Nephron (organoid): ENCODE results near the gene MAP4K2.

Source experiments
- H3K27ac Mint-ChIP-seq, 3 experiments: 2 replicates each; pipeline ENCODE4 v1.8.0; 2020; ENCODE audit warnings: mixed read lengths in 3 of 3, mild to moderate bottlenecking in 2 of 3, moderate library complexity in 1 of 3
- H3K27me3 Mint-ChIP-seq: 2 replicates; pipeline ENCODE4 v1.8.0; 2021; ENCODE audit warnings: low read depth, mild to moderate bottlenecking, moderate library complexity, mixed read lengths
- H3K36me3 Mint-ChIP-seq: 2 replicates; pipeline ENCODE4 v1.8.0; 2020; ENCODE audit warnings: low read depth, mixed read lengths
- H3K4me1 Mint-ChIP-seq: 2 replicates; pipeline ENCODE4 v1.8.0; 2020; ENCODE audit warnings: mixed read lengths
- H3K4me3 Mint-ChIP-seq, 3 experiments: 2 replicates each; pipeline ENCODE4 v1.8.0; 2020; ENCODE audit warnings: mild to moderate bottlenecking in 3 of 3, mixed read lengths in 3 of 3, moderate library complexity in 2 of 3
- H3K9me3 Mint-ChIP-seq: 2 replicates; pipeline ENCODE4 v1.8.0; 2020; ENCODE audit warnings: mixed read lengths
- TF ChIP-seq, protein P1 (sequence below), 3 experiments: fragments of 200-600 bp; sonication (generic); IDR thresholded peaks; one replicate each; pipeline ENCODE4 v1.5.0; 2021; ENCODE audit warnings: antibody characterized with exemption in 3 of 3; ENCODE audit not compliant: unreplicated experiment in 3 of 3

The MAP4K2 gene

GRCh38 chr11:64766881-64767280 lies 36.1 kb downstream of the MAP4K2 start:
- Mint-ChIP-seq H3K4me3 (no peak overlapping the region), H3K4me1 (peaks cover 54% of the 10 kb centered on the region), H3K27me3 (no peaks in the 10 kb centered on the region), H3K9me3 (no peaks in the 10 kb centered on the region), H3K36me3 (peaks cover 84% of the 10 kb centered on the region), H3K27ac (no peak overlapping the region)
- TF ChIP-seq, protein P1, sequence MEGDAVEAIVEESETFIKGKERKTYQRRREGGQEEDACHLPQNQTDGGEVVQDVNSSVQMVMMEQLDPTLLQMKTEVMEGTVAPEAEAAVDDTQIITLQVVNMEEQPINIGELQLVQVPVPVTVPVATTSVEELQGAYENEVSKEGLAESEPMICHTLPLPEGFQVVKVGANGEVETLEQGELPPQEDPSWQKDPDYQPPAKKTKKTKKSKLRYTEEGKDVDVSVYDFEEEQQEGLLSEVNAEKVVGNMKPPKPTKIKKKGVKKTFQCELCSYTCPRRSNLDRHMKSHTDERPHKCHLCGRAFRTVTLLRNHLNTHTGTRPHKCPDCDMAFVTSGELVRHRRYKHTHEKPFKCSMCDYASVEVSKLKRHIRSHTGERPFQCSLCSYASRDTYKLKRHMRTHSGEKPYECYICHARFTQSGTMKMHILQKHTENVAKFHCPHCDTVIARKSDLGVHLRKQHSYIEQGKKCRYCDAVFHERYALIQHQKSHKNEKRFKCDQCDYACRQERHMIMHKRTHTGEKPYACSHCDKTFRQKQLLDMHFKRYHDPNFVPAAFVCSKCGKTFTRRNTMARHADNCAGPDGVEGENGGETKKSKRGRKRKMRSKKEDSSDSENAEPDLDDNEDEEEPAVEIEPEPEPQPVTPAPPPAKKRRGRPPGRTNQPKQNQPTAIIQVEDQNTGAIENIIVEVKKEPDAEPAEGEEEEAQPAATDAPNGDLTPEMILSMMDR (IDR thresholded peaks at IDR 0.05; ENCODE audit: unreplicated experiment in 3 of 3), result no peak

DNA sequence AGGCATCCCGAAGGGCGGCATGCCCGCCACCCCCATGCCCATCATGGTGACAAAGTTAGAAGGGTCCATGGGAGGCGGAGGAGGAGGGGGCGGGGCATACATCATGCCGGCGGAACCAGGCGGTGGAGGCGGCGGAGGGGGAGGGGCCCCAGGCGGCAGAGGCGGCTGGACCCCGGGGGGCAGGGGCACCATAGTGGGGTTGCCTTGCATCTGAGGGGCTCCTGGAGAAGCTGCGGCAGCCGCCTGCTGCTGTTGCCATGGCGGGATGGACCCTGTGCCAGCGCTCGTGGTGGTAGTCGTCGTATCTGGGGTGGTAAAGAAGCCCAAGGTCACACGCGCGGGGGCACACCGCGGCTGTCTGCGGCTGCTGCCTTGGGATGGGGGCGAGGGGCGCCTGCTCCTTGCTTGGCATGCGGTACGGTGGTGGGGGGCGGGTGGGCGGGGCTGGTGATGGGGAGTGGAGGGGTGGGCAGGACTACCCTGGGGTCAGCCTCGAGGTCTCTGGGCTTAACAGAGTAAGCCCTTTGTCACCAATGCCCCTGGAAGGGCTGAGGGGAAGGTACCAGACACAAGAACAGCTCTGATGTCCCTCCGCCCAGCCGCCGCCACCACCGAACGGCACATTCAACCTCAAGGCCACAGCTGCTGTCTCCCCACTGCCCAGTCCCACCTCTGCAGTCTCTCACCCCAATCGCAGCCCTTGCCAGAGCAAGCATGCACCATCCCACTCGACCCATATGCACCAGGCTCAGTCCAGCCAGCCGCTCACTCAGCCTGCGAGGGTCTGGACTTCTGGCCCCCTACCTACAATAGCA lies 37.0 kb downstream of the MAP4K2 start:
- H3K9me3 Mint-ChIP-seq, result no peaks in the 10 kb centered on the region

DNA sequence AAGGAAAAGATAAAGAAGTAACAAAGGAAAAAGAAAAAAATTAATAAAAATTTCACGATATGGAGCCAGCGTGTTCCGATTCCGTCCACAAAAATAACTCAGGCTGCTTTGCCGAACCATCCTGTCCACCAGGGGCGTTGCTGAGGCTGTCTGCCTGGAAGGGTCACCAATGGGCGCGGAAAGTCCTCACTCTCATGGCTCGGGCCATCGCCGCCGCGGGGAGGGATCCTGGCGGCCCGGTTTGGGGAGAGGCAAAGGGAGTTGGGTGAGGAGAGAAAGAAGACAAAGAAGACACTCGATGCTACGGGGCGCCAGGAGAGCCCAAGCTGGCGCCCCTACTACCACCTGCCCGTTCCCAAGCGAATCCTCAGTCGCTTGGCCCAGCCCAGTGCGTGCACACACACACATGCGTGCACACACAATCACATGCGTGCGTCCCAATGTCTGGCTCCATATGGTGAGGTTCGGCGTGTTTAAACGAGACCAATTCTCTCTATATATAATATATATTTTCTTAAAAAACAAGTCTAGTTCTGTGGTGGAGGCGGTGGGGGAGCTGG lies 37.6 kb downstream of the MAP4K2 start:
- no peak overlapping the region for H3K4me3 Mint-ChIP-seq
- H3K27ac Mint-ChIP-seq, result peak overlapping the region in 2 of 3 experiments; percentile 83 to 86
- no peaks in the 10 kb centered on the region for H3K9me3 Mint-ChIP-seq
- peaks cover 56% of the 10 kb centered on the region for H3K4me1 Mint-ChIP-seq
- TF ChIP-seq, protein P1 (IDR thresholded peaks at IDR 0.05; ENCODE audit: unreplicated experiment in 3 of 3), result peak; percentile 25 to 34 (median 30)
- peaks cover 69% of the 10 kb centered on the region for H3K36me3 Mint-ChIP-seq
- H3K27me3 Mint-ChIP-seq, result no peaks in the 10 kb centered on the region

More for the DNA sequence above, 37.0 kb downstream of the MAP4K2 start:
- H3K4me1 Mint-ChIP-seq, result peaks cover 53% of the 10 kb centered on the region
- no peaks in the 10 kb centered on the region for H3K27me3 Mint-ChIP-seq
- no peak overlapping the region for H3K4me3 Mint-ChIP-seq
- H3K36me3 Mint-ChIP-seq, result peaks cover 76% of the 10 kb centered on the region
- no peak overlapping the region for H3K27ac Mint-ChIP-seq
- TF ChIP-seq, protein P1 (IDR thresholded peaks at IDR 0.05; ENCODE audit: unreplicated experiment in 3 of 3), result no peak

- no peaks in the 10 kb centered on the region for H3K27me3 Mint-ChIP-seq
- H3K9me3 Mint-ChIP-seq, result no peaks in the 10 kb centered on the region
- peaks cover 64% of the 10 kb centered on the region for H3K36me3 Mint-ChIP-seq
- H3K4me3 Mint-ChIP-seq, result no peak overlapping the region
- peaks cover 63% of the 10 kb centered on the region for H3K4me1 Mint-ChIP-seq
- TF ChIP-seq, protein P1 (IDR thresholded peaks at IDR 0.05; ENCODE audit: unreplicated experiment in 3 of 3), result no peak
- H3K27ac Mint-ChIP-seq, result peak overlapping the region; percentile 82 to 86 (median 83)
Measured at GRCh38 chr11:64764753-64765152, 38.3 kb downstream of the MAP4K2 start.

DNA sequence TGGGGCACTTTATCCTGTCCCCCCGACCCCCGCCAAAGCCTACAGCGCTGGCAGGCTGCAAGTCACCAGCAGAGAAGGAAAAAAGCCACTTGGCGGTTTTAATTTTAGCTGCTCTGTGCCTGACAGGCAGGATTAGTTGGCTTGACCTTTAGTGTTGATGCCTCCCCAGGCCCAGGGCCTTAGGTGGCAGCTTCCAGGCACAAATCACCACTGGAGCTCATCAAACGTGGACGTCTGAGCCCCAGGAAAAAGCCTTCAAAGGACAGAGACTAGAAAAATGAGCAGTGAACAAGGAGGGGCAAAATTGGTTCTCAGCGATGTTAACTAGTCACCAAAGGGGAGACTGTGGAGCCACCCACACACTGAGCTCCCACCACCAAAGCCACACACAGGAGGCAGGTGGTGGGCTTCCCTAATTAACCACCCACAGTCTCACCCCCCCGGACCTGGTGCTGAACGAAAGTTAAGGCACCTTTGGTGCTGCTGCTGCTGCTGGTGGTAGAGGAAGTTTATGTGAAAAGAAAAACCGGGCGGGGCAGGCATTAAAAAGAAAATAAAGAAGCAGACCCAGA lies 38.9 kb downstream of the MAP4K2 start:
- peaks cover 58% of the 10 kb centered on the region for H3K36me3 Mint-ChIP-seq
- peaks cover 63% of the 10 kb centered on the region for H3K4me1 Mint-ChIP-seq
- no peaks in the 10 kb centered on the region for H3K27me3 Mint-ChIP-seq
- TF ChIP-seq, protein P1 (IDR thresholded peaks at IDR 0.05; ENCODE audit: unreplicated experiment in 3 of 3), result no peak
- peak overlapping the region; percentile 82 to 86 (median 83) for H3K27ac Mint-ChIP-seq
- H3K9me3 Mint-ChIP-seq, result no peaks in the 10 kb centered on the region
- H3K4me3 Mint-ChIP-seq, result peak overlapping the region in 2 of 3 experiments; percentile 13 to 28
